Upper lobe of left lung (tissue), 6 donors: ENCODE results near the gene RAP2B. TPM values are rescaled to one million over a fixed set of nuclear protein-coding genes. Genes with fewer than 3 reads are reported as not detected.
"Not testable (repeated sequence)": the region's sequence is repeated elsewhere in the genome, so short reads cannot be mapped to it uniquely, and the experiment has no call there.

ENCODE experiments used
- ATAC-seq, 2 donors: fragments of 200-7000 bp; cut with Tn5 transposase; one replicate each; pipeline ENCODE4 v1.9.1; 2022; ENCODE audit warnings: mild to moderate bottlenecking in 2 of 2, moderate library complexity in 2 of 2; ENCODE audit not compliant: low FRiP score in 2 of 2
- DNase-seq, 2 donors: peaks; one replicate each; pipeline ENCODE4 v3.0.0-alpha.2; 2019 to 2020
- H3K27ac ChIP-seq, 4 donors: fragments of 200-600 bp; sonication (generic); one replicate each; pipeline ENCODE4 v1.5.1; 2016 to 2019
- H3K27me3 ChIP-seq, 4 donors: fragments of 200-600 bp; sonication (generic); one replicate each; pipeline ENCODE4 v1.5.1; 2017 to 2019
- H3K36me3 ChIP-seq, 4 donors: fragments of 200-600 bp; sonication (generic); one replicate each; pipeline ENCODE4 v1.5.1; 2016 to 2019
- H3K4me1 ChIP-seq, 4 donors: fragments of 200-600 bp; sonication (generic); one replicate each; pipeline ENCODE4 v1.5.1; 2018 to 2019
- H3K4me3 ChIP-seq, 4 donors: fragments of 200-600 bp; sonication (generic); one replicate each; pipeline ENCODE4 v1.5.1; 2017 to 2019; ENCODE audit warnings: mild to moderate bottlenecking in 2 of 4, moderate library complexity in 1 of 4
- H3K9me3 ChIP-seq, 4 donors: fragments of 200-600 bp; sonication (generic); one replicate each; pipeline ENCODE4 v1.5.1; 2018 to 2019
- CTCF ChIP-seq, 6 experiments: fragments of 450-650 bp in 4 of 6; fragments of 200-600 bp in 2 of 6; sonication (generic) in 2 of 6; IDR thresholded peaks; one replicate each; pipeline ENCODE4 v1.5.1; 2016 to 2019; ENCODE audit warnings: antibody characterized with exemption in 6 of 6
- EP300 ChIP-seq, 4 donors: sonication (generic); formaldehyde crosslinking; IDR thresholded peaks; one replicate each; pipeline ENCODE4 v1.5.1; 2017; ENCODE audit warnings: antibody characterized with exemption in 4 of 4, control low read depth in 2 of 4
- POLR2A ChIP-seq, 4 donors: fragments of 450-650 bp; IDR thresholded peaks; one replicate each; pipeline ENCODE4 v1.5.1; 2016 to 2017; ENCODE audit warnings: antibody characterized with exemption in 4 of 4, mild to moderate bottlenecking in 2 of 4
- POLR2AphosphoS5 ChIP-seq, 2 donors: sonication (generic); formaldehyde crosslinking; IDR thresholded peaks; one replicate each; pipeline ENCODE4 v1.5.1; 2017; ENCODE audit warnings: antibody characterized with exemption in 2 of 2
- WGBS, 2 donors: methylation state at CpG; one replicate each; pipeline ENCODE4 v1.1.5; 2017 to 2018; 5-methylcytosine and 5-hydroxymethylcytosine counted together
- total RNA-seq, 6 donors: library from RNA; depleted of rRNA in 4 of 6; stranded (reverse); fragments of >200 nt in 4 of 6; gene quantifications; one replicate each; pipeline versions ENCODE4 v1.1.0 to v1.2.1, GENCODE V29; 2016 to 2021
- donor health status: DM: no; HTN: no; CAD: no; lungs with moderate emphysema.
- donor health status: DM: no; HTN: yes; CAD: no; lungs with severe emphysema.

The RAP2B gene
- total RNA-seq, 6 donors from 2014 or later, result 12.3 to 32.0 (median 22.9) TPM

GRCh38 chr3:153146191-153147053 is 15.6 kb upstream of the RAP2B start:
- no peak for ATAC-seq
- DNase-seq, result no peak
- no peak for TF ChIP-seq POLR2AphosphoS5 (IDR thresholded peaks at IDR 0.05)
- H3K9me3 ChIP-seq, result no peaks in the 10 kb centered on the region
- H3K4me1 ChIP-seq, result no peaks in the 10 kb centered on the region
- H3K27me3 ChIP-seq, result no peaks in the 10 kb centered on the region
- H3K4me3 ChIP-seq, result no peak overlapping the region
- 94% methylated on average over 6 of the region's 6 CpGs for WGBS, 2 donors
- H3K27ac ChIP-seq, result no peak overlapping the region
- H3K36me3 ChIP-seq, result no peaks in the 10 kb centered on the region

GRCh38 chr3:153150991-153151390 is 11.0 kb upstream of the RAP2B start:
- H3K4me1 ChIP-seq, result no peaks in the 10 kb centered on the region
- no peaks in the 10 kb centered on the region for H3K9me3 ChIP-seq
- no peak overlapping the region for H3K4me3 ChIP-seq
- no peak for TF ChIP-seq POLR2A (IDR thresholded peaks at IDR 0.05)
- no peak for TF ChIP-seq CTCF (IDR thresholded peaks at IDR 0.05)
- TF ChIP-seq EP300 (IDR thresholded peaks at IDR 0.05), result no peak
- no peak for TF ChIP-seq POLR2AphosphoS5 (IDR thresholded peaks at IDR 0.05)
- no peaks in the 10 kb centered on the region for H3K36me3 ChIP-seq
- no peak for ATAC-seq
- no peak overlapping the region for H3K27ac ChIP-seq
- no peaks in the 10 kb centered on the region for H3K27me3 ChIP-seq
- 55 to 65% methylated on average over 2 of the region's 2 CpGs for WGBS, 2 donors
- DNase-seq, result no peak

GRCh38 chr3:153155786-153156185 is 6.2 kb upstream of the RAP2B start:
- H3K4me3 ChIP-seq, H3K9me3 ChIP-seq, H3K27me3 ChIP-seq, H3K27ac ChIP-seq, H3K36me3 ChIP-seq, ATAC-seq, H3K4me1 ChIP-seq: not testable (repeated sequence)
- peak in 1 of 2 donors; percentile 73 for DNase-seq
- WGBS, 2 donors, result 97% methylated on average over 13 to 29 of the region's 29 CpGs

DNA sequence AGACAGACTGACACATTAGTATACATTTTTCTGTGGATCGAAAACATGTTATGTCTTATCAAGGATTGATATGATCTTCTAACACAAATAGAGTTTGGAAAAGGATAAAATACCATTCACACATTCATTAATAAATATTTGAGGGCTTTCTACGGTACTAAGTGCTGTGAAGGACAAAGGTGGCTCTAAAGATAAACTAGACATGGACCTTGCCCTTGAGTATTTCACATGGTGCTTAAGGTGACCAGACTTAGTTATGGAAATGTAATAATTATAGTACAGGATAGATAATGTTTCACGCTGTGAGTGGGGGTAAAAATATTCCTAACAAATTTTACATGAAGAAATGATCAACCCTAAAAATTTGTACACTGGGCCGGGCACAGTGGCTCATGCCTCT is 3.8 kb upstream of the RAP2B start:
- 86 to 90% methylated on average over 4 of the region's 4 CpGs for WGBS, 2 donors
- TF ChIP-seq POLR2AphosphoS5 (IDR thresholded peaks at IDR 0.05) (no peak), POLR2A (IDR thresholded peaks at IDR 0.05) (no peak), CTCF (IDR thresholded peaks at IDR 0.05) (no peak), EP300 (IDR thresholded peaks at IDR 0.05) (no peak)
- H3K27ac ChIP-seq, result no peak overlapping the region
- no peaks in the 10 kb centered on the region for H3K9me3 ChIP-seq
- H3K36me3 ChIP-seq, result no peaks in the 10 kb centered on the region
- DNase-seq, result no peak
- no peak for ATAC-seq
- H3K27me3 ChIP-seq, result no peaks in the 10 kb centered on the region
- H3K4me1 ChIP-seq, result peaks cover 0 to 4% (median 0%) of the 10 kb centered on the region in 4 donors
- H3K4me3 ChIP-seq, result no peak overlapping the region

DNA sequence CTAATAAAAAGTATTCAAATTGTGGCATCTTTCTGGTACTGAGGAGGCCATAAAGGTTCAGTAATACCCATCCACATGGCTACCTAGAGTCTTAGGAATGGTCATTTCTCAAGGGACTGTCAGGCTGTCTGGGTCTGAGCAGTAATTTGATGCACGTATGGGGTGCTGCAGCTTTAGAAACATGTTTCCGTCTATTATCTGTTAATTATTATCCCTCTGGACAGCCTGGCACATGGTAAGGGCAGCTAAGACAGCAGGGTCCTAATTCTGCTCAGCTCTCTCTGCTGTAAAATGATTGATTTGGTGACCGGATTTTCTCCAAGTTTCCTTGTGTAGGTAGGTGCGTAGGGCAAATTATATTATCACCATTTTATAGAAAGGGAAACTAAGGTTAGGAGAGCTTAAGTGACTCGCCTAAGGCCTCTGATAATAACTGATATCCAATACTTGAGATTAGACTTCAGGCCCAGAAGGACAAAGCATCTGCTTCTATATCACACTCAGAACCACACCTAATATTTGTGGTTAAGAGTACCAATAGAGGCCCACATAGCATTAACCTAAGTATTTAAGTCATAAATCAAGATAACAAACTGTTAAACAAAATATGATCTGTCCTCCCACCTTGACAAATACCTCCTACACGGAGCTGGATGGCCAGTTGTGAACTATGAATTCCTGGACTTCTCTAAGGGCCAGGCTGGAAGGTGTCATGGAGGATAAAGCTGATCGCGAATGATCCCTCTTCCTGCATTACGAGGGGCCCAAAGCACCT is 2.9 kb upstream of the RAP2B start:
- Histone ChIP-seq H3K27ac (peak overlapping the region in 1 of 4 donors; percentile 92), H3K36me3 (no peaks in the 10 kb centered on the region), H3K9me3 (no peaks in the 10 kb centered on the region), H3K4me1 (peaks cover 3 to 12% (median 4%) of the 10 kb centered on the region in 4 donors), H3K4me3 (no peak overlapping the region), H3K27me3 (no peaks in the 10 kb centered on the region)
- DNase-seq (no peak), ATAC-seq (no peak)
- TF ChIP-seq POLR2A (IDR thresholded peaks at IDR 0.05), result no peak
- no peak for TF ChIP-seq EP300 (IDR thresholded peaks at IDR 0.05)
- no peak for TF ChIP-seq CTCF (IDR thresholded peaks at IDR 0.05)
- no peak for TF ChIP-seq POLR2AphosphoS5 (IDR thresholded peaks at IDR 0.05)
- 91 to 92% methylated on average over 6 to 9 of the region's 9 CpGs for WGBS, 2 donors
